Hepatic stellate cell (primary cell): ENCODE results near the gene MMP24OS.

Source experiments
- DNase-seq: peaks from one replicate; pipeline ENCODE4 v3.0.0; 2011; ENCODE audit warnings: low spot score

Gene MMP24OS

DNA sequence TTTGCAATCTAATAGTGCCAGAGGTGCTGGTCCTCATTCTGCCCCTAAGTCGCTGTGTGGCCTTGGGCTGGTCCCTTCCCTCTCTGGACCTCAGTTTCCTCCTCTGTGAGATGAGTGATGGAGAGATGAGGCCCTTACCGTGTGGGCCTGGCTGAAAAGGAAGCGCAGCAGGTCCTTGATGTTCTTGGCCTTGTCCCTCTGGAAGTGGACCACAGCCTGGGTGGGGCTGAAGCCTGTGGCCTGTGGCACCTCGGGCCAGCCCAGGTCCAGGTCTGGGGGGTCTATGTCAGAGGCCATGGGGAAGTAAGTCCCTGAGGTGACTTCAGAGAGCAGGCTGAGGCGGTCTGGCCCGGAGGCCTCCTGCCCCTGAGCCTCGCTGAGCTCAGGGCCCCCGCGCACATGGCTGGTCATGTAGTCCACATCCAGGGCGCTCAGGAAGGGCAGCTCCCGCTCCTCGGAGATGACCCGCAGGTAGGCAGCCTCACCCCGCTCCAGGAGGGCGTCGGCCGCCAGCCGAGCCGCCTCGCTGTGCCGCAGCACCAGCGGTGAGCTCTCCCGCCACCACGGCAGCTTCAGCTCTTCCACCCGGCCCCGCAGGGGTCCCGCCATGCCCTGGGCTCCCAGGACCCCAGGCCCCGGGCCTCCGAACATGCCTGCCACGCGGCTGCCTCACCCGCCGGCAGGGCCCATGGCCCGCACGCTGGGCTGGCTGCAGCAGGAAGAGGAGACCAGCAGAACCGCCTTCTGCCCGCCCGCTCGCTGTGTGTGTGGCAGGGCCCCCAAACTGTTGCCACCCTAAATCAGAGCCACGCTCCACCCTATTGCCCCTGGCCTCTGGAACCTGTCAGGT is 14.0 kb upstream of the MMP24OS start, which contains the start of gene FAM83C:
Gene FAM83C (minus strand): TSS at position 772 of the 850 bp plus-strand sequence. CDS start 121 bp downstream, at position 651.
- DNase-seq, result no peak

DNA sequence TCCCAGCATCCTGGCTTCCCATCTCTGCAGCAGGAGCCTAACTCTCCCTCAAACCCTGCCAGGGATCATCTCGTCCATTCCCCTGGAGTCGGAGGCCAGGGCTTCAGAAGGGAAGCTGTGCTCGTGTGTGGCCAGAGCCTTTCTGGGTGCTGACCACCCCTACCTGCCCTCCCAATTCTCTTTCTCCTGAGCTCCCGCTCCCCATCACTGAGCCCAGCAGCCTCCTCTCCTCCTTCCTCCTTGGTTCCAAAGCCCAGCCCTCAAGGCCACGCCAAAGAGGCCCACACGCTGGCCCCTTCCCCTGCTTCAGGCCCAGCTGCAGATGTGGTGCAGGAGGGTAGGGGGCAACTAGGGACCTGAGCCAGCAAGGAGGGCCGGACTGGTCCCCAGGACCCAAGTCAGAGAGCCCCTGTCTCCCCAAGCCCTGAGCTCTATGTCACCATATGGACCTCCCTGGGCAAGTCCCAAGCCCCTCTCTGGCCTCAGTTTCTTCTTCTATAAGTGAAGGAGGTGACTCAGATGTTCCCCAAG is 13.0 kb upstream of the MMP24OS start:
- DNase-seq, result no peak

DNA sequence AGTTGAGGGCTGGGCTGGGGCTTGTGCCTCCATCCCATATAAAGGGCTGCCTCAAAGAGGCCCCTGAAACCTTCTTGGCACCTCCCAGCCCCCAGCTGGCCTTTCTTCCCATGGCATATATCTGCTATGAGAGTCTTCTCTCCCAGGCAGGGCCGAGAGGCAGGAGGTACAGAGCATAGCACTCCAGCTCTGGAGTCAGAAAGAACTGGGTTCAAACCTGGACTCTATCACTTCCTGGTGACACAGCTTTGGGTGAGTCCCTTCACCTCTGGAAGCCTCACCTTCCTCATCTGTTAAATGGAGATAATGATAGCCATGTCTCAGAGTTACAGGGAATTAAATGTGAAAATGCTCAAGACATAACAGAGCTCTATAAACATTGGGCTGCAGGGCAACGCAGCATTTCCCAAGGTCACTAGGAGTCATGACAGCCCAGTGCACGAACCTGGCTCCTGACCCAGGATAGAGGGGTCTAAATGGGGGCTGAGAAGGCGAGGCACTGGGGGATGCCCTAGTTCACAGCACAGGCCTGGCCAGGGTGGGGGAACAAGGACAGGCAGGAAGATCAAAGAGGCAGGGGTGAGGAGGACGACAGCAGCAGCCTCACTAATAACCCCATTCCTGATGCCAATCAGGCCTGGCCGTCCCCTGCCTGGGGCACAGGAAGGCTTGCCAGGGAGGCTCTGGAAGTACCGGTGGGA is 12.4 kb upstream of the MMP24OS start:
- DNase-seq, result no peak

DNA sequence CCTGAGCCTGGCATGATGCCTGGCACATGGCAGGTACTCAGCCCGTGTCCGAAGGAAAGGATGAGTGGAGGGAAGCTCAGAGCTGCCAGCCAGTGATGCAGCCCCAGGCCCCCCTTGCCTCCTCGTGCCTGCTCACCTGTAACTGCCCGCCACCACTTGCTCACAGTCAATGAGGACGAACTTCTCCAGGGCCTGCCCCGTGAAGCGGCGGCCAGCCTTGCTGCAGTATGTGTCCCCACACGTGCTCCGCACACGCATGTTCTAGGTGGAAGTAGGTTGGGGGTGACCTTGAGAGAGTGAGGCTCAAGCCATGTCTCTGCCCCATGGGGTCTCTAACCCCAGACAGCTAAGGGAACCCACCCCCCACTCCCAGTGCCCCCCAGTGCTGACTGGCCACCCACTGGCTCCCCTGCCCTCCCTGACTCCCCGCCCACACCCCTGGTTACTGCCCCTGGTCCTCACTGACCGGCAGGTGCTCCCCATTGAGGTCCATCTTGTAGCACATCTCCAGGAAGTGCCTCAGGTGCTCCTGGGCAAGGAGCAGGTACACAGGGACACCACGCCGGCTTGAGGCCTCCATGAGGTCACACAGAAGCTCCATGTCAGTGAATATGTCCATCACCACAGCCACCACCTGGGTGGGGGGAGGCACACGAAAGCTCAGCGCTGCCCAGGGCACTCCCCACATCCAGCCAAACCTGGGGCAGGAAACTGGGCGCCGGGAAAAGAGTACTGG is 10.6 kb upstream of the MMP24OS start:
- no peak for DNase-seq

DNA sequence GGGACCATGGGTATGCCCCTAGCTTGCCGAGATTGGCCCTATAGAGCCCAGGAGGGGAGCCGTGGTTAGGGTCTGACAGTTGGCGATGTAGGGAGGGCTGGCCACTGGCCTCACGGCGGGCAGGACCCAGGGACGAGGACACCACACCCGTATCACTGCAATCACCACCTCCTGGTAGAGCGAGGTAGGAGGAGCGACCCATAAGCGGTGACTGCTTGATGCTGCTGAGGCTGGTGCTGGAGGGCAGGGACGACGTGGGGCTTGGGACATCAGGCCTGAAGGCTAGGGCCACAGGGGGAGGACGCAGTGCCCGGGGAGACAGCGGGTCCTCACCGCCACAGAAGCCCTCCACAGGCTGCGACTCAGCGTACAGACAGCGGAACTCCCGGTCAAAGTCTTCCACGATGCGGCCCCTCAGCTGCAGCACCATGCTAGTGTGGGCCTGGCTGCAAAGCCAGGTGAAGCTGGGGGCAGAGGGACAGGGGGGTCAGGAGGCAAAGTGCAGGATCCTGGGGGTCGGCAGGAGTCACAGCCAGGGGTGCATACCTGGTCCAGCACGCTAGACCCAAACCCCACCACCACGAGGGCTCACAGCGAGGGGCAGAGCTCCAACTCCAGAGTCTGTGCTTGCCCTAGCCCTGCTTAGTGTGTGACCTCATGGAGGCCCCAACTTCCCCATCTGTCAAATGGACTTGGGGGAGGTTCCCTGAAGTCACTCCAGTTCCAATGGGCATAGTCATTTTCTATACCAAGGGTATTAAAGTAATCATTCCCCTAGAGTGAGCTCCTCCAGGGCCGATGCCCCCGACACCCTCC is 9.8 kb upstream of the MMP24OS start:
- DNase-seq, result no peak

DNA sequence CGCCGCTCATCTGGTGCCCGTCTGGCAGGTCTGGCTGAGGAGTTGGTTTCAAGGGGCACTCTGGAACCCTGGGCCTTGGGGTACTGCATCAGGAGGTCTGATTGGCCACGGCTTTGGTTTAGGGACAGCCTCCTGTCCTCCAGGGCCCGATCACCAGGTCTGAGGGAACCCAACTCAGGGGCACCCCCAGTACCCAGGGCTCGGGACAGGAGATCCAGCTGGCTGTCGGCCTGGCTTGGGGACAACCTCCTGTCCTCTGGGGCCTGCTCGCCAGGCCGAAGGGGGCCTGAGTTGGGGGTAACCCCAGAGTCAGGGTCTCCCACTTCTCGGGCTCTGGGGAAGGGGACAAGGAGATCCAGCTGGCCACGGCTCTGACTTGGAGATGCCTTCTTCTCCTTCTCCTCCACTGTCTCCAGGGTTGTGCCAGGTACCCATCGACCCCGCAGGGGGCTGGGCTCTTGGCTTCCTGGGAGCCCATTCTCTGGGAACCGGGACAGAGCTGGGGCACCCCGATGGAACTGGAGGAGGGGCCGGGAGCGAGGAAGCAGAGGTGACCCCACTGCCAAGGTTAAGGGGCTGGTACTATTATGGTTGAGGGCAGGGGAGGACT is 9.1 kb upstream of the MMP24OS start:
- no peak for DNase-seq

DNA sequence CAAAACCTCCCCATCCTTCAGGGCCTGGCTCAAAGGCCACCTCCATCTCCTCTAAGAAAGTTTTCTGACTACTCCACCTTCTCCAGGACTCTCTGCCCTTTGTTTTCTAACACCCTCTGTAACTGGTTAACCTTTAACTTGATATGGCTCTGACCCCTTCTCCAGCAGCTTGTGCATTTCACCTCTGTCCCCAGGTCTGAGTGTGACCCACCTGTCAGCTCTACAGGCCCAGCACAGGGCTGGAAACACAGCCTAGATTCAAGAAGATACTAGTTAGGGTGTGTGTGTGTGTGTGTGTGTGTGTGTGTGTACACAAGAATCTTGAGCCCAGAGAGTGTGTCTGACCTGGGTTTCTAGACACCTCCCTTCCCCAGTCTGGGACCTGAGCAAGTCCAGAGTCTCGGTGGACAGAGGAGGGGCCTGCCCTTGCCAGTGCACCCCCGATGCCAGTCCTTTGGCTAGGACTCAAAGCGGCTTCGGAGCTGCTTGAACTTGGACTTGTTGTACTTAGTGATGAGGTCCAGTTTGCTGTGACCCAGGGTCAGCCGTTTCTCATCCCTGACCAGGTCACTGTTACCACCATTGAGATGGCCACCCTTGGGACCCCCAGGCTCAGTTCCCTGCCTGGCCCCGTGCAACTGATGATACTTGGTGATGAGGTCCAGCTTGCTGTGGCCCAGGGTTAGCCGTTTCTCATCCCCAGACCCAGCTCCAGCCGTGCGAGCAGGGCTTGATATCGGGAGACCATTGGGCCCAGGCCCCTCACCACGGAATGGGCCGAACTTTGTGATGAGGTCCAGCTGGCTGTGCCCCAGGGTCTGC is 8.4 kb upstream of the MMP24OS start:
- no peak for DNase-seq

DNA sequence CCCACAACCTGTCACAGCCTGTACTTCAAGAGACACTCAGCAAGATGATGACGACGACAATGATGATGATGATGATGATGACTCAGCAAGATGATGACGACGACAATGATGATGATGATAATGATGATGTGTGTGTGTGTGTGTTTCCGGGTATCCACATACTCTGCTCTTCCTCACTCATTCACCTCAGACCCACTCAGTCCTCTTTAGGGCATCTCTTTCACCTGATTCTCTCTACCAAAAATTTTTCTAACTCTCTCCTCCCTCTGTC is 7.8 kb upstream of the MMP24OS start:
- no peak for DNase-seq

DNA sequence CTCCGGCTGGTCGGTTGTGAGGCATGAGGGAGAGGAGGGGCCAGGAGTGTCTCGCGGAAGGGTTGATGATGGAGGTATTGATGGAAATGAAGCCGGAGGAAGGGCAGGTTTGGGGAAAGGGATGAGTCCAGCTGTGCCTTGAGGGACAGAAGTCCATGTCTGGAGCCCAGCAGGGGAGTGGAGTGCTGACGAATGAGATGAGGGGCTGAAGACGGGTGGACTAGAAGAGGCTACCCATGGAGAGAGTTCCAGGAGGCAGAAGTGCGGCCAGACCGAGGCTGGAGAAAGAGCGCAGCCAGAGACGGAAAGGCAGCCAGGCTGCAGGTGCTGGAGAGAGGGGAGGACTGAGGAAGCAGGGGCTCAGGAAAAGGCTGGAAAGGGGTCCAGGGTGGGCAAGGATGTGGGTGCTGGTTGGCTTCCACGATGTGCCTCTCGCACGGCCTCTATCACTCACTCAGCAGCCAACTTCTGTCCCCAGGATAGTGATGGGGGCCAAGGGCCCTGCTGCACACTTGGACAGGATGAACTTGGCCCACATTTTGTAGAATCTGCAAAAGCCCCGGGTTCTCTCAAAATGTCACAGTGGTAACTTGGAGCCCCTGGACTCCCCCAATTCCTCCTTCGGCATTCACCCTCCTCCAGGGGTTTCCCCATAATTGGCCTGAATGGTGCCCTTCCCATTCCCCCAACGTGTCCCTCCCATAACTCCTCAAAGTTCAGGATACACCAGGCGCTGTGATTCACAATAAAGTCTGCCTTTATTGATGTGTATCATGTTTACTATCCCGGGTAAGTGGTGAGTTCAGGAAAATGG is 7.3 kb upstream of the MMP24OS start:
- DNase-seq, result no peak

DNA sequence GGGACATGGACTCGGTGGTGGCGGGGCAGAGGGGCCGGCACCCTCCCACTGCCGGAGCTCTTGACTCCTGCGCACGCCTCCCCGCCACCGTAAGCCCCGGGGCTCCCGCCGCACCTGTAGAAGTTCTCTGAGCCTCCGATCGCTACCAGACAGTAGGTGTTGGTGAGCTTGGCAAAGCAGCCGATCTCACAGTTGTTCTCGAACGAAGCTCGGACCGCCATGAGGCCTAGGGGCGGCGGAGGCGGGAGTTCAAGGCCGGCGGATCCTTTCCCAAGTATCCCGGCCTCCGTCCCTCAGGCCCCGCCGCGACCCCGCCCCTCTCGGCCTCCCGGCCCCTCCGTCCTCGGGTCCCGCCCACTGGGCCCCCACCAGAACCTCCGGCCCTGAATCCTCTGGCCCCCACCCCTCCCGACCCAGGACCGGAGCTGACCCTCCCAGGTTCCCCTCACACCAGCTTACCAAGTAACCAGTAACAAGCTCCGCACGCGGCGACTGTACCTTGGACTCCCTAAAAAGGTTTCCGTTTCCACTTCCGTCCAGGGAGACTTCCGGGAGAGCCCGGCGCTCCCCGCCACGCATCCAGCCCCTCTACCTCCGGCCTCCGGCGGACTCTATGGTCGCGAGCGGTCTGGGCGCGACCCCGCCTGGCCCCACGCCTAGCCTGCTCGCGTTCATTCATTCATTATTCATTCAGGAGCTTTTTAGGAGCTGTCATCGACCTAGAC is 6.5 kb upstream of the MMP24OS start, which contains the start of gene EIF6:
Gene EIF6 (minus strand): TSS at position 506 of the 725 bp plus-strand sequence. CDS start 285 bp downstream, at position 221.
- DNase-seq, result peak; percentile 94

DNA sequence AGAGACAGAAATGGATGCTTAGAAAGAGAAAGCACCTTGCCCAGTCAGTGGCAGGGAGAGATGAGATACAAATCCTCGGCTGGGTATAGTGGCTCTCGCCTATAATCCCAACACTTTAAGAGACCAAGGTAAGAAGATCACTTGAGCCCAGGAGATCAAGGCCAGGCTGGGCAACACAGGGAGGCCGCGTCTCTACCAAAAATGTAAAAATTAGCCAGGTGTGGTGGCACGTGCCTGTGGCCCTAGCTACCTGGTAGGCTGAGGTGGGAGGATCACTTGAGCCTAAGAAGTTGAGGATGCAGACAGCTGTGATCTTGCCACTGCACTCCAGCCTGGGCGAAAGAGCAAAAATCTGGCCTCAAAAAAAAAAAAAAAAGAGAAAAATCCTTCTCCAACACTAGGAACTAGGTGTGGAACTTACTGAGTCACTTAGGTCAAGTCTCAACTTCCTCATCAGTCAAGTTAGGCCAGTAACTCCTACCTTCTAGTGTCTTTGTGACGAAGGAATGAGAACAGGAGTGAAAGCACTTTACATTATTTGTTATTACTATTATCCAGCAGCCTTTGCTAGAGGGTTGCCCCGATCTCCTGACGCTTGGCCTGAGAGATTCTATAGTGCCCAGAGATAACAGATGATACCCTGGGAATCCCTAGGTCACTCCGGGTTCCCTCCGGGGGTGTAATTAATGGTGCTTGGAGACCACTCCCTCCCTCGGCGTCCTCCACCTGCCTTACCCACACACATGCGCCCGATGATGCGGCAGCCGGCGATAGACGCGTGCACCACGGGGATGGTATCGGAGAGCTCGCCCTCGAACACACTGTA is 5.7 kb upstream of the MMP24OS start:
- no peak for DNase-seq

DNA sequence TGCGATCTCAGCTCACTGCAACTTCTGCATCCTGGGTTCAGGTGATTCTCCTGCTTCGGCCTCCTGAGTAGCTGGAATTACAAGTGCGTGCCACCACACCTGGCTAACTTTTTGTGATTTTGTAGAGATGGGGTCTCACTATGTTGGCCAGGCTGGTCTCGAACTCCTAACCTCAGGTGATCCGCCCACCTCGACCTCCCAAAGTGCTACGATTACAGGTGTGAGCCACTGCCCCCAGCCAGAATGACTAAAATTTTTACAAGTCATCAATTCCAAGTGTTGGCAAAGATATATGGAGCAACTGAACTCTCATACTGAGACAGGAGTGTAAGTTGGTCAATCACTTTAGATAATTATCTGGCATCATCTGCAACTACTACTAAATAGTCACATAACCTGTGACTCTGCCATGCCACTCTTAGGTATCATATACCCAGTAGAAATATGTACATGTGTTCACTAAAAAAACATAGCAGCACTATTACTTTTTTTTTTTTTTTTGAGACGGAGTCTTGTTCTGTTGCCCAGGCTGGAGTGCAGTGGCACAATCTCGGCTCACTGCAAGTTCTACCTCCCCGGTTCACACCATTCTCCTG is 3.7 kb upstream of the MMP24OS start:
- no peak for DNase-seq

DNA sequence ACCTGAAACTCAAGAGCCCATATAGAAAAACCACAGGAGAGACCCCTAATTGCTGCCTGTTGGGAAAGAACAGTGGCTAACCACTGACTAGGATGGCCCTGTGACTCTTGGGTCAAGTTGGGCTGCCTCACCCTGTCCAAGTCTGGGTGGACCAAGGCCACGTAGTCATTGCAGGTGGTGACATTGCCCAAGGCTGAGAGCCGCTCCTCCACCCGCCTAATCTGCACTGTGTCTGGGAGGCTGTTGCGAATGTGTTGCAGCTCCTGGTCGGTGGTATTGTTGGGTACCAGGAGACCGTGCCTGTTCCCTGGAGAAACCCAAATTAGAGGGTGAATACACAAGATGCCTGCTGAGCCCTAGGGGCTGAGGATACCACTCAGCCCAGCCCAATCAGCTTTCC is 2.6 kb upstream of the MMP24OS start:
- DNase-seq, result no peak

DNA sequence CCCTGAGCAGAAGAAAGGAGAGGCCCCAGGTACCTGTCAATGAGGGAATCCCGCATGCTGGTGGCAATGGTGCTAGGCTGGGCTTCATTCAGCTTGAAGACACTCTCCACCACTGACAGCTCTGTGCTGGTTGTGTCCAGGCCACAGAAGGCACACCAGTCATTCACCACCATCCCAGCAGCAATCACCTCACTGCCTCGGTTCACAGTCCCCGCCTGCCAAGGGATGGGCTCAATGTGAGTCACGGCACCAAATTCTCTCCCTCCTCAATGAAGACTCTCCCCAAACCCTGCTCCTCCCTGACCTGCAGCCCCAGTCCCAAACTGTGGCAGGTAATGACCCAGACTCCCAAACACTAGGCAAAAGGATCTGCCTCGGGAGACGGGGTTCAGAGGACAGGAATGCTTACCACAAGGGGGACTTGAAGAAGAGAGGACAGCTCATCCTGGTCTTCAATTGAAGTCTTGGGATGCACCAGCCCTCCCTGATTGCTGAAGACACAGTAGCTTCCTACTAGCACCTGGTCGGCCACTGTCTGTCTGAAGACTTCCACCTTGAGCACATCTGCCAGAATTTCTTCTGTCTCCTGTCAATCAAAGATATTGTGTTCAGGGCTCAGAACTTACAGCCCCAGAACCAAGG is 1.7 kb upstream of the MMP24OS start:
- DNase-seq, result no peak

DNA sequence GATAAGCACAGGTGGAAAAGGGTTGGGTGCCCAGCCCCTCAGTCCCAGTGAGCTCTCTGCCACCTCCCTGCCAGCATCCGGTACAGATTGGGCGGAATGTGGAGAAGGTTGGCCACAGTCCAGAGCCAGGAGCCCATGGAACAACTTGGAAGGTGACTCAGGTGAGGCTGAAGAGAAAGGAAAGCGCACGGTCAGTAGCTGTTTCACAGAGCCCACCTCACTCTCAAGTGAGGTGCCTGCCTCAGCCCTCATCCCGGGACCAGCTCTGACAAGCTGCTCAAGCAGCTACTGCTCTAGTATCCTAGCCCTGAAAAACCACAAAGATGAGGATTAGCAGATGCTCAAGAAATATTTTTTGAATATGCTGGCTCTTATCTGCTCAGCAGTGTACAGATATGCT is 1.1 kb upstream of the MMP24OS start:
- DNase-seq, result peak; percentile 53

DNA sequence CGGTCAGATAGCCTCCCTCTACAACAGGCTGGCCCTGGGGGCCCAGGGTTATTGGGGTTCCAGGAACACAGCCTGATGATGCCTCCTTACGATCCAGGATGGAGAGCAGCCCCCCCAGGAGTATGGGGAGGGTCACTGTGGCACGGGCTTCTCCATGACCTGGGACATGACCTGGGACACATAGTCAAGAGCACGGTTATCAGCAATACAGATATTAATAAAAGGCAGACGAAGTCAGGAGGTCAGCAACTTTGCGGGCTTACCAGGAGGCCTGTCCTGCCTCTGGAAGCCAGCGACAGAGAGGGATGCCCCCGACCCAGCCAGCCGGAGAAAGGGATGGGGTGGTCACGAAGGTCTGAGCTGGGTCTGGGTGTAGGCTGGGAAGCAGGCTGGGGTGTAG is 795 bp downstream of the MMP24OS start:
- DNase-seq, result no peak

DNA sequence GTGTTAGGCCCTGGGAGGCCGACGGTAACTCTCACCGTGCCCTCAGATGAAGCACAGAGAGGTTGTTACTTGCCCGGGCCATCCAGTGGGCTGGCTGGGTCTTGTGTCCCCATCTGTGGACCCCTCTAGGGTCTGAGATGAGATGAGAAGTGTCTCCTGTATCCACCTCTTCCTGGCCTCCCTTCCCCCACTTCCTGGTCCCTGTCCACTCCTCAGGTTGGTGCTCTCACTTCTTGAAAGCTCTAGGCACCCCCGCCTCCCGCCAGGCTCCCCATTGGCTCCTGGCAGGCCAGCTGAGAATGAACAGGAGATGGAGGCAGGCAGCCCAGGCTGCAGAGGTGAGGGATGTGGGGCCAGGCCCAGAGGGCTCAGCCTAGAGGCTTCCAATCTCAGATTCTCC is 1.5 kb downstream of the MMP24OS start:
- no peak for DNase-seq
